Measurements from ENCODE around the gene MAN2B2.
A peak's percentile ranks its signal among the peaks of the same experiment; 100 is the strongest.
"Not testable (repeated sequence)": the region's sequence is repeated elsewhere in the genome, so short reads cannot be mapped to it uniquely, and the experiment has no call there.

The MAN2B2 gene

GRCh38 chr4:6639137-6639680 is 64.2 kb downstream of the MAN2B2 start:
- no peak for DNase-seq (ENCODE audit: insufficient read length, low spot score)

DNA sequence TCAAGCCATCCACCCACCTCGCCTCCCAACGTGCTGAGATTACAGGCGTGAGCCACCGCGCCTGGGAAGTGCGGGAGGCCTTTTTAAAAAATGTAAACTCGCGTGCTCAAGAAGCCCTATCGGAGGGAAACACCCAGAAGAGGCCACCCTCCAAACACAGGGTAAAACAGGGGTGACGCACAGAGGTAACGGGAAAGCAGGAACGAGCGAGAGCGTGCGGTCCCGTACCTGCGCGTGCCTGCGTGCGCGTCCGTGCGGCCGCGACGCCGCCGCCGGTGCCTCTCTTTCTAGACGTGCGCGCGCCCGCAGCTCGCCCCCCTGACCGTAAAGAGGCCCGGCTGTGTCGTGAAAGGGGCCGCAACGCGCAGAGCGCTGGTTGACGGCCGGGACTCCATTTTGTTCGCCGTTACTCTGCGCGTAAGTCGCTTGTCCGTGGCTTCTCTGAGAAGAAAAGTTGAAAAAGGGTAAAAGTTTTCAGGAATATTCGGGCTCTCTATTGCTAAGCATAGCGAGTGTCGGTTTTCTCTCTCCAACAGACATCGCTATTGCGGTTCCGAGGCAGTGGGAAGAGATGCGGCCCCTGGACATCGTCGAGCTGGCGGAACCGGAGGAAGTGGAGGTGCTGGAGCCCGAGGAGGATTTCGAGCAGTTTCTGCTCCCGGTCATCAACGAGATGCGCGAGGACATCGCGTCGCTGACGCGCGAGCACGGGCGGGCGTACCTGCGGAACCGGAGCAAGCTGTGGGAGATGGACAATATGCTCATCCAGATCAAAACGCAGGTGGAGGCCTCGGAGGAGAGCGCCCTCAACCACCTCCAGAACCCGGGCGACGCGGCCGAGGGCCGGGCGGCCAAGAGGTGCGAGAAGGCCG is 65.5 kb downstream of the MAN2B2 start, which contains the start of gene MRFAP1:
Gene MRFAP1, plus strand, starts transcription at position 394 of the 872 bp plus-strand sequence. Its CDS starts 178 bp downstream, at position 572.
- FAIRE-seq: peak; percentile 90

More at GRCh38 chr4:6639137-6639680, 64.2 kb downstream of the MAN2B2 start:
- FAIRE-seq: no peak

GRCh38 chr4:6641164-6641970 is 66.4 kb downstream of the MAN2B2 start:
- DNase-seq (ENCODE audit: insufficient read length, low spot score) (no peak), FAIRE-seq (no peak)

More for the DNA sequence above, 65.5 kb downstream of the MAN2B2 start, which contains the start of gene MRFAP1:
- DNase-seq (ENCODE audit: insufficient read length, low spot score): peak; percentile 91

- FAIRE-seq (no peak), DNase-seq (ENCODE audit: insufficient read length, low spot score) (no peak)
These were observed 67.0 kb downstream of the MAN2B2 start for GRCh38 chr4:6641971-6642320.

DNA sequence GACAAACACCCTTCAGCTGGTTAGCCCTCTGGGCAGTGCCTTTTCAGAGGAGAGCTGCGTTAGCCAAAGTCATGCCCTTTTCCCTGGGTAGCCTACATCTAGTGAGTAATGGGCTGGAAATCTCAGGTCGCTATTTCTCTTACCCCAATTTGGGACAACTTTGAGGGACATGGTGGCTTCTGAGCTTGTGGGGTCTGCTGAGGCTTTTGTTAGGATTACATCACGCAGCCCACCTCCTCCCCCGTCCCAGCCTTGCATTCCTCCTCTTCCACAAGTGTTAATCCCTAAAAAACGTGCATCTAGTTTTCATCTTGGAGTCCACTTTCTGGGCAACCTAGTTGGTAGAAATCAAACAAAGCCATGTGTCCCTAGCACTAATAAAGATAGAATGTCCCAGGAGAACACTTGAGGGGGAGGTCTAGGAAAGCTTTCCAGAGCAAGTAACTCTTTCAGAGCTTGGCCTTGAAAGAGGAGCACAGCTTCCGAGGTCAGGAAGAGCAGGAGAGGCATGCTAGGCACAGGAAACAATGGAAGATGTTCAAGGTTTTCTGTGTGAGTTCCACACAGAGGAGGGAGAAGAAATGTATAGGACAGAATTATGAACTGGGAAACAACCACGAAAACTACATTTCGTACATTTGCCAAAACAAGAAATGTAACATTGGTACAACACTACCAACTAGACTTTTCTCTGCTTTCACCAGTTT is 68.3 kb downstream of the MAN2B2 start:
- DNase-seq (ENCODE audit: insufficient read length, low spot score): no peak
- no peak for FAIRE-seq

DNA sequence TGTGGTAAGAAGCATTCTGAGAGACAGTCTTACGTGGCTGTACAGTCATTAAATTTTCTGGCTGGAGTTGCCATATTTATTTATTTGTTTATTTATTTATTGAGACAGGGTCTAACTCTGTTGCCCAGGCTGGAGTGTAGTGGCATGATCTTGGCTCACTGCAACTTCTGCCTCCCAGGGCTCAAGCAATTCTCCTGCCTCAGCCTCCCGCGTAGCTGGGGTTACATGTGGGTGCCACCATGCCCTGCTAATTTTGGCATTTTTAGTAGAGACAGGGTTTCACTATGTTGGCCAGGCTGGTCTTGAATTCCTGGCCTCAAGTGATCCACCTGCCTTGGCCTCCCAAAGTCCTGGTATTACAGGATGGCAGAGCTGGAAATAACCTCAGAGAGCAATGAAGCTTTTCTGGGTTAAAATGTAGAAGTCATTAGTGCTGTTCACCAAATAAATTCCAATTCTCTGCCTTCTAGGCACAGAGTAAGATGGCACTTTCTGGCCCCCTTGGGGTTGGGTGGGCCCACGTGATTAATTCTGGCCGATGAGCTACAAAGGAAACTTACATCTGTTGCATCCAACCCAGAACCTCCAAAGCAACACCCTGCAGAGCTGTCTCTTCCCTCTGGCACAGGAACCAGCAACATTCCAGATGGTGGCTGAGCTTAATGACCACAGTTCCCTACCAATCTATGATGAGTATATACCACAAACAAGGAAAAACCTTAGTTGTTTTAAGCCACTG is 70.0 kb downstream of the MAN2B2 start:
- DNase-seq (ENCODE audit: insufficient read length, low spot score) (no peak), FAIRE-seq (no peak)

GRCh38 chr4:6647169-6647568 is 72.2 kb downstream of the MAN2B2 start:
- FAIRE-seq (no peak), DNase-seq (ENCODE audit: insufficient read length, low spot score) (no peak)

- no peak for DNase-seq (ENCODE audit: insufficient read length, low spot score)
- FAIRE-seq: no peak
These were observed 72.7 kb downstream of the MAN2B2 start for GRCh38 chr4:6647582-6648230.

- no peak for FAIRE-seq
- no peak for DNase-seq (ENCODE audit: insufficient read length, low spot score)
These were observed 74.2 kb downstream of the MAN2B2 start for GRCh38 chr4:6649216-6649615.

GRCh38 chr4:6654211-6654610 is 79.2 kb downstream of the MAN2B2 start:
- DNase-seq (ENCODE audit: insufficient read length, low spot score); FAIRE-seq: not testable (repeated sequence)

DNA sequence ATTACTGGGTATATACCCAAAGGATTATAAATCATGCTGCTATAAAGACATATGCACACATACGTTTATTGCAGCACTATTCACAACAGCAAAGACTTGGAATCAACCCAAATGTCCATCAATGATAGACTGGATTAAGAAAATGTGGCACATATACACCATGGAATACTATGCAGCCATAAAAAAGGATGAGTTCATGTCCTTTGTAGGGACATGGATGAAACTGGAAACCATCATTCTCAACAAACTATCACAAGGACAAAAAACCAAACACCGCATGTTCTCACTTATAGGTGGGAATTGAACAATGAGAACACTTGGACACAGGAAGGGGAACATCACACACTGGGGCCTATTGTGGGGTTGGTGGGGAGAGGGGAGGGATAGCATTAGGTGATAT is 80.3 kb downstream of the MAN2B2 start:
- not testable (repeated sequence) for FAIRE-seq; DNase-seq (ENCODE audit: insufficient read length, low spot score)

DNA sequence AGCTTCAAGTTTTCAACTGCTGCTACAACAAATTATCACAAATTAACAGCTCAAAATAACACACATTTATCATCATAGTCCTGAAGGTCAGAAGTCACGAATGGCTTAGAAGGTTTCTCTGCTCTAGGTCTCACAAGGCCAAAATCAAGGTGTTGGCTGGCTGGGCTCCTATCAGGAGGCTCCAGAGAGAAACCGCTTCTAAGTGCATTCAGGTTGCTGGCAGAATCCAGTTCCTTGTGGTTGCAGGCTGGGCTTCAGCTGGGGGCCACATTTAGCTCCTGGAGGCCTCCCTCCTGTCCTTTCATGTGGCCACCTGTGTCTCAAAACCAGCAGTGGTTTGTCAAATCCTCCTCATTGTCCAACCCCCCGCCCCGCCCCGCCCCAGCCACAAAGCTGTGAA is 80.9 kb downstream of the MAN2B2 start:
- DNase-seq (ENCODE audit: insufficient read length, low spot score) (no peak), FAIRE-seq (no peak)

DNA sequence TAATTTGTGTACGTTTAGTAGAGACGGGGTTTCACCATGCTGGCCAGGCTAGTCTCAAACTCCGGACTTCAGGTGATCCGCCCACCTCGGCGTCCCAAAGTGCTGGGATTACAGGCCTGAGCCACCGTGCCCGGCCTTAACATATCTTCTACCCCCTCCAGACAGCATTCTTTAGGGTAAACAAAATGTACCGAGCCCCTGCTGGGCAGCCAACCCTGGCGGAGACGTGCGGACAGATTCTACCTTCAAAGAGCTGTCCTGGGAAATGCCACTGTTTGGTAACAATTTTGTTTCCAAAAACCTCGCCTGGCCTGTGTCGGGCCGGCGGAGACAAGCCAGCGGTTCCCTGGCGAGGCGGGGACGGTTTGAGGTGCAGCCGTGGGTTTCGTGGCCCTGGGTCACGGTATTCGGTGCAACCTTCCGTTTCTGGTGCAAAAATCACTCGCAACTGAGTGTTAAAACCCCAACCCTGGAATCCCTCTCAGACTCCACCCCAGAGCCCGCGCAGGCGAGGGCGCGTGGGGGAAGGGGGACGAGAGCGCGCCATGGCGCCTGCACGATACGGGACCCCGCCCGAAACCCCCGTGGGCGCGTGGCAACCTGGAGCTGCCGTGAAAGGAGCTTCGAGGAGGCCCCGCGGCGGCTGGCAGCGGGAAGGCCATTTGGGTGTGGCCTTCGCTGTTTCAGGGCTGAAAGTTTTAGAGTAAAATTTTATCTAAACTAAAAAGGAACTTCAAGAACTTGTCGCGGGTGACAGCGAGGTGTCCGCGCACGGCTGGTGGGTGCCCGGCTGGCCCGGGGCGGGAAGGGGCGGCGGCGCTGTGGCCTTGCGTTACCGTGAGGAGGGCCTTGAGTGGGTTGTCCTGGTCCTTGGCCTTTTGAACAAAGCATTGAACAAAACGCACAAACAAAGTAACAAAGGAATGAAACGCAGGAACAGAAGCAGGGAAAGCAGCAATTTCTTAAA is 82.5 kb downstream of the MAN2B2 start:
- DNase-seq (ENCODE audit: insufficient read length, low spot score): no peak
- no peak for FAIRE-seq

DNA sequence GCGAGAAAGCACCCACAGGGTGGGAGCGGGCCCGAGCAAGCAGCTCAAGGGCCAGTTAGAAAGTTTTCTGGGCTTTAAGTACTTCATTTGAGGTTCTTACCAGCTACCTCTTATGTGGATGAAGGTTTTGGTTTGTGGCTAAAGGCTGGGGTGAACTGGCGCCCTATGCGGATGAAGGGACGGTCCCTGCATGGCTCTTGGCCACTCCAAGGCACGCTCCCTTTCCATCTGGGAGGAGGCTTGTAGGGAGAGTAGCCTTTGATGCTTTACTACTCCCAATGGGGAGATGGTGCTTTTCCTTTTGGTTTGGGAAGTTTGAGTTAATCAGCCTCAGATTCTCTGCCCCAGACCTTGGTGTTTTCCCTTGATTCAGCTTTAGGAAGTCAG is 83.2 kb downstream of the MAN2B2 start:
- no peak for FAIRE-seq

DNA sequence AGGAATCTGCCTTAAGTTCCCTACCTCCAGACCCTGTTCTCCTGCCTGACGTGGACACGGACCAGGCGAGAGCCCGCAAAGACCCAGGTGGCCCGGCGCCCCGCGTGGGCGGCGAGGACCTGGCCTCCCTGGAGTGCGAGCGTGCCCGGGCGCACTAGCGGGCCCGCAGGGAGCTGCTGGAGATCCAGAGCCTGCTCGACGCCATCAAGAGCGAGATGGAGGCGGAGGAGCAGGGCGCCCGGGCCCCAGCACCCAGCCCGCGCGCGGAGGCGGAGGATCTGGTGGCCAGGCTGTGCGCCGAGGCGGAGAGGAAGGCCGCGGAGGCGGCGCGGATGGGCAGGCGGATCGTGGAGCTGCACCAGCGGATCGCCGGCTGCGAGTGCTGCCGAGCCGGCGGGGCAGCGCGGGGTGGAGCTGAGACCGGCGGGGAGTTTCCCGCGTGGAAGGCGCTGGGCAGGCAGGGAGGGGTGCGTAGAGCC is 83.6 kb downstream of the MAN2B2 start:
- FAIRE-seq (no peak), DNase-seq (ENCODE audit: insufficient read length, low spot score) (no peak)

More for the DNA sequence above, 83.2 kb downstream of the MAN2B2 start:
- no peak for DNase-seq (ENCODE audit: insufficient read length, low spot score)

DNA sequence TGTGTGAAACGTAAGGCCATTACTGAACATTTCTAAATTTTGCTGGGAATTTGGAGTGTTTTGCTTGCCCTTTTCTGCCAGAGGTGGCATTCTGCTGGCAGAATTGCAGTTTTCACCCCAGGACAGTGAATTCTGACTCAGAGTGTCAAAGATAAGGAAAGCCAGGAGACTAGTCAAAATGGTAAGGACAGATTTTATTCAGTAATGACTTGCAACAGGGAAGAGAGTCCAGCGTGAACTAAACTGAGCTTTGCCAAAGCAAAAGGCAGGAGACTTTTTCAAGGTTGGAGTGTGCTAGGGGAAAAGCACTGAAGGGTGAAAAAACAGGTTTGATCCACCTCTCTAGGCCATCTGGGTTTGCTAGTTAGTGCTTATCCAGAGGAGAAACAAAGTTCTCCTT is 84.9 kb downstream of the MAN2B2 start:
- no peak for FAIRE-seq
- DNase-seq (ENCODE audit: insufficient read length, low spot score): no peak

DNA sequence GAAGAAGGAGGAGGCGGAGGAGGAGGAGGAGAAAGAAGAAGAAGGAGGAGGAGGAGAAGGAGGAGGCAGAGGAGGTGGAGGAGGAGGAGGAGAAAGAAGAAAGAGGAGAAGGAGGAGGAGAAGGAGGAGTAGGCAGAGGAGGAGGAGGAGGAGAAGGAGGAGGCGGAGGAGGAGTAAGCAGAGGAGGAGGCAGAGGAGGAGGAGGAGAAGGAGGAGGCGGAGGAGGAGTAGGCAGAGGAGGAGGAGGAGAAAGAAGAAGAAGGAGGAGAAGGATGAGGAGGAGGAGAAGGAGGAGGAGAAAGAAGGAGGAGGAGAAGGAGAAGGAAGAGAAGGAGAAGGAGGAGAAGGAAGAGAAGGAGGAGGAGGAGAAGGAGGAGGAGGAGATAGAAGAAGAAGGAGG is 85.4 kb downstream of the MAN2B2 start:
- DNase-seq (ENCODE audit: insufficient read length, low spot score): no peak
- FAIRE-seq: no peak

GRCh38 chr4:6662591-6662990 is 87.6 kb downstream of the MAN2B2 start:
- FAIRE-seq: no peak
- DNase-seq (ENCODE audit: insufficient read length, low spot score): no peak

All from HTR-8/SVneo (cell line).